CD14-positive monocyte (primary cell): ENCODE results near the gene NRP2. TPM values are rescaled to one million over a fixed set of nuclear protein-coding genes. Genes with fewer than 3 reads are reported as not detected.

Source experiments
- DNase-seq, 3 donors: peaks; one replicate each; pipeline ENCODE4 v3.0.0-alpha.2; 2011 to 2022
- H2AFZ ChIP-seq: 2 replicates; pipeline ENCODE4 v1.6.0; 2012; ENCODE audit warnings: mild to moderate bottlenecking, low read depth, low read length, inconsistent platforms; ENCODE audit not compliant: insufficient read depth, poor library complexity, severe bottlenecking
- H3K27ac ChIP-seq, 2 donors: 1 replicate in 1 of 2; 2 replicates in 1 of 2; pipeline ENCODE4 v1.5.1; 2012 to 2013; ENCODE audit warnings: low read length in 2 of 2, control low read depth in 1 of 2, inconsistent platforms in 1 of 2, low read depth in 1 of 2, mild to moderate bottlenecking in 1 of 2
- H3K27me3 ChIP-seq, 2 donors: one replicate each; pipeline versions ENCODE4 v1.6.0 to v1.6.1; 2011 to 2013; ENCODE audit warnings: low read length in 2 of 2; ENCODE audit not compliant: control insufficient read depth in 2 of 2, insufficient read depth in 2 of 2
- H3K36me3 ChIP-seq, 2 donors: replicated peaks in 1 of 2; 1 replicate in 1 of 2; 2 replicates in 1 of 2; pipeline versions ENCODE4 v1.5.1 to v1.6.1; 2012 to 2013; ENCODE audit warnings: low read length in 2 of 2, control low read depth in 1 of 2, inconsistent platforms in 1 of 2, mild to moderate bottlenecking in 1 of 2; ENCODE audit not compliant: insufficient read depth in 2 of 2, control insufficient read depth in 1 of 2
- H3K4me1 ChIP-seq, 2 donors: 1 replicate in 1 of 2; 2 replicates in 1 of 2; pipeline versions ENCODE4 v1.5.1 to v1.6.1; 2012 to 2013; ENCODE audit warnings: low read length in 2 of 2, control low read depth in 1 of 2, inconsistent platforms in 1 of 2, mild to moderate bottlenecking in 1 of 2, moderate library complexity in 1 of 2; ENCODE audit not compliant: insufficient read depth in 2 of 2, control insufficient read depth in 1 of 2
- H3K4me2 ChIP-seq: replicated peaks from 2 replicates; pipeline ENCODE3; 2012; ENCODE audit warnings: low read length, moderate library complexity, mild to moderate bottlenecking; ENCODE audit not compliant: poor library complexity, severe bottlenecking; ENCODE audit errors: extremely low read depth
- H3K4me3 ChIP-seq, 3 experiments: fragments of 200-600 bp in 1 of 3; sonication (generic) in 1 of 3; replicated peaks in 1 of 3; 1 replicate in 2 of 3; 2 replicates in 1 of 3; pipeline ENCODE4 v1.5.1; 2011 to 2013; ENCODE audit warnings: low read length in 3 of 3, mild to moderate bottlenecking in 3 of 3, control low read depth in 2 of 3, low read depth in 2 of 3, inconsistent platforms in 1 of 3, moderate library complexity in 1 of 3
- H3K79me2 ChIP-seq: 2 replicates; pipeline ENCODE4 v1.6.0; 2012; ENCODE audit warnings: mild to moderate bottlenecking, control low read depth, inconsistent platforms, low read length, moderate library complexity; ENCODE audit not compliant: insufficient read depth
- H3K9ac ChIP-seq: 2 replicates; pipeline ENCODE4 v1.6.0; 2017; ENCODE audit warnings: low read length, mild to moderate bottlenecking; ENCODE audit not compliant: insufficient read depth, poor library complexity, severe bottlenecking
- H3K9me3 ChIP-seq, 2 donors: replicated peaks in 1 of 2; 1 replicate in 1 of 2; 2 replicates in 1 of 2; pipeline versions ENCODE4 v1.5.1 to v1.6.1; 2012 to 2013; ENCODE audit warnings: low read length in 2 of 2, control low read depth in 1 of 2; ENCODE audit not compliant: control insufficient read depth in 1 of 2, insufficient read depth in 1 of 2
- H4K20me1 ChIP-seq: 2 replicates; pipeline ENCODE4 v1.6.0; 2012; ENCODE audit warnings: mild to moderate bottlenecking, low read length, control low read depth, moderate library complexity; ENCODE audit not compliant: insufficient read depth
- H3K27ac Mint-ChIP-seq, 7 donors: one replicate each; pipeline ENCODE4 v1.8.0; 2020; ENCODE audit warnings: mild to moderate bottlenecking in 7 of 7, mixed read lengths in 7 of 7, moderate library complexity in 6 of 7, inconsistent platforms in 2 of 7
- H3K27me3 Mint-ChIP-seq, 3 donors: one replicate each; pipeline ENCODE4 v1.8.0; 2021 to 2022; ENCODE audit warnings: low read depth in 3 of 3, mild to moderate bottlenecking in 3 of 3, mixed read lengths in 3 of 3, moderate library complexity in 3 of 3, inconsistent platforms in 1 of 3
- H3K36me3 Mint-ChIP-seq, 2 donors: one replicate each; pipeline ENCODE4 v1.8.0; 2020; ENCODE audit warnings: mixed read lengths in 2 of 2, inconsistent platforms in 1 of 2, mild to moderate bottlenecking in 1 of 2
- H3K4me1 Mint-ChIP-seq: one replicate; pipeline ENCODE4 v1.8.0; 2020; ENCODE audit warnings: mild to moderate bottlenecking, mixed read lengths
- H3K4me3 Mint-ChIP-seq, 2 donors: one replicate each; pipeline ENCODE4 v1.8.0; 2020; ENCODE audit warnings: mild to moderate bottlenecking in 2 of 2, mixed read lengths in 2 of 2, moderate library complexity in 1 of 2
- H3K9me3 Mint-ChIP-seq, 7 donors: one replicate each; pipeline ENCODE4 v1.8.0; 2020 to 2022; ENCODE audit warnings: mixed read lengths in 7 of 7, mild to moderate bottlenecking in 6 of 7, moderate library complexity in 6 of 7, inconsistent platforms in 2 of 7
- CTCF ChIP-seq: fragments of 200-600 bp; IDR thresholded peaks from one replicate; pipeline ENCODE4 v1.8.0; 2022; ENCODE audit warnings: antibody characterized with exemption, mild to moderate bottlenecking
- WGBS: methylation state at CpG from one replicate; pipeline ENCODE4 v1.1.5; 2013; ENCODE audit warnings: missing lambda C conversion rate; ENCODE audit not compliant: insufficient coverage; 5-methylcytosine and 5-hydroxymethylcytosine counted together
- intact Hi-C, 2 donors: fragments of 100-400 bp; cut with micrococcal nuclease; formaldehyde crosslinking; loops; one replicate each; pipeline versions ENCODE4 v1.15.0 to v1.15.1; 2023
- polyA plus RNA-seq, 3 donors: library from polyadenylated mRNA; depleted of rRNA in 1 of 3; unstranded in 2 of 3; stranded (reverse) in 1 of 3; fragments of 300-500 nt in 2 of 3; fragments of >200 nt in 1 of 3; fragmentation: Illumina TruSeq in 2 of 3; gene quantifications; 1 replicate in 2 of 3; 2 replicates in 1 of 3; pipeline ENCODE4 v1.2.3, GENCODE V29; 2012 to 2021

NRP2 gene
- polyA plus RNA-seq, 3 donors = 0.97 to 3.3 (median 1.6) TPM

- Histone ChIP-seq H3K79me2 (no peaks in the 10 kb centered on the region), H3K4me1 (peaks cover 39 to 46% of the 10 kb centered on the region in 2 donors), H3K27ac (no peak overlapping the region), H3K27me3 (no peaks in the 10 kb centered on the region), H3K9me3 (no peaks in the 10 kb centered on the region), H3K4me3 (no peak overlapping the region), H3K4me2 (no peak overlapping the region), H4K20me1 (no peaks in the 10 kb centered on the region), H3K36me3 (no peaks in the 10 kb centered on the region), H3K9ac (no peak overlapping the region), H2AFZ (no peak overlapping the region)
- intact Hi-C loops = no loop called here
- peaks cover 0 to 9% (median 2%) of the 10 kb centered on the region in 3 donors for H3K27me3 Mint-ChIP-seq
- no peak overlapping the region for H3K27ac Mint-ChIP-seq
- no peak overlapping the region for H3K4me3 Mint-ChIP-seq
- no peak for DNase-seq
- no peaks in the 10 kb centered on the region for H3K9me3 Mint-ChIP-seq
- TF ChIP-seq CTCF = no peak
- no peaks in the 10 kb centered on the region for H3K36me3 Mint-ChIP-seq
- H3K4me1 Mint-ChIP-seq = peaks cover 39% of the 10 kb centered on the region
- WGBS = no CpG with 5 or more reads among the region's 1 CpG
Measured at GRCh38 chr2:205701509-205701908, 19.2 kb downstream of the NRP2 start.

GRCh38 chr2:205702576-205702975 is 20.3 kb downstream of the NRP2 start:
- H3K36me3 ChIP-seq = no peaks in the 10 kb centered on the region
- TF ChIP-seq CTCF = no peak
- 91% methylated on average over 1 of the region's 1 CpG for WGBS

More at GRCh38 chr2:205702576-205702975, 20.3 kb downstream of the NRP2 start:
- H3K27me3 ChIP-seq = no peaks in the 10 kb centered on the region
- H3K4me2 ChIP-seq = no peak overlapping the region
- Mint-ChIP-seq H3K27me3 (peaks cover 0 to 7% (median 3%) of the 10 kb centered on the region in 3 donors), H3K36me3 (no peaks in the 10 kb centered on the region), H3K4me3 (no peak overlapping the region), H3K27ac (no peak overlapping the region), H3K4me1 (peaks cover 49% of the 10 kb centered on the region), H3K9me3 (no peaks in the 10 kb centered on the region)
- no peaks in the 10 kb centered on the region for H3K79me2 ChIP-seq
- intact Hi-C loops = no loop called here
- peaks cover 50 to 57% of the 10 kb centered on the region in 2 donors for H3K4me1 ChIP-seq
- H2AFZ ChIP-seq = no peak overlapping the region
- no peak overlapping the region for H3K9ac ChIP-seq
- H3K9me3 ChIP-seq = no peaks in the 10 kb centered on the region
- no peak for DNase-seq
- no peak overlapping the region for H3K27ac ChIP-seq
- H4K20me1 ChIP-seq = no peaks in the 10 kb centered on the region
- H3K4me3 ChIP-seq = no peak overlapping the region
